Fibroblast of skin of left quadriceps (primary cell): ENCODE measurements around the gene PTPRN2.
"Not testable (repeated sequence)": the region's sequence is repeated elsewhere in the genome, so short reads cannot be mapped to it uniquely, and the experiment has no call there.

Source experiments
- DNase-seq, 2 experiments: peaks; one replicate each; pipeline ENCODE4 v3.0.0-alpha.2; 2013; ENCODE audit warnings: low read depth in 2 of 2

The PTPRN2 gene

GRCh38 chr7:157849726-157850125 lies 737.9 kb downstream of the PTPRN2 start:
- no peak for DNase-seq

- no peak for DNase-seq
These were observed 738.4 kb downstream of the PTPRN2 start for GRCh38 chr7:157849341-157849596.

GRCh38 chr7:157848508-157849340 lies 738.9 kb downstream of the PTPRN2 start:
- DNase-seq, result no peak

DNA sequence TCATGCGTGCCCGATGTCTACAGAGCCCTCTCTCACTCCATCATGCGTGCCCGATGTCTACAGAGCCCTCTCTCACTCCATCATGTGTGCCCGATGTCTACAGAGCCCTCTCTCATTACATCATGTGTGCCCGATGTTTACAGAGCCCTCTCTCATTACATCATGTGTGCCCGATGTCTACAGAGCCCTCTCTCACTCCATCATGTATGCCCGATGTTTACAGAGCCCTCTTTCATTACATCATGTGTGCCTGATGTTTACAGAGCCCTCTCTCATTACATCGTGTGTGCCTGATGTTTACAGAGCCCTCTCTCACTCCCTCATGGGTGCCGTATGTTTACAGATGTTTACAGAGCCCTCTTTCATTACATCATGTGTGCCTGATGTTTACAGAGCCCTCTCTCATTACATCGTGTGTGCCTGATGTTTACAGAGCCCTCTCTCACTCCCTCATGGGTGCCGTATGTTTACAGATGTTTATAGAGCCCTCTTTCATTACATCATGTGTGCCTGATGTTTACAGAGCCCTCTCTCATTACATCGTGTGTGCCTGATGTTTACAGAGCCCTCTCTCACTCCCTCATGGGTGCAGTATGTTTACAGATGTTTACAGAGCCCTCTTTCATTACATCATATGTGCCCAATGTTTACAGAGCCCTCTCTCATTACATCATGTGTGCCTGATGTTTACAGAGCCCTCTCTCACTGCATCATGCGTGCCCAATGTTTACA lies 739.7 kb downstream of the PTPRN2 start:
- not testable (repeated sequence) for DNase-seq

DNA sequence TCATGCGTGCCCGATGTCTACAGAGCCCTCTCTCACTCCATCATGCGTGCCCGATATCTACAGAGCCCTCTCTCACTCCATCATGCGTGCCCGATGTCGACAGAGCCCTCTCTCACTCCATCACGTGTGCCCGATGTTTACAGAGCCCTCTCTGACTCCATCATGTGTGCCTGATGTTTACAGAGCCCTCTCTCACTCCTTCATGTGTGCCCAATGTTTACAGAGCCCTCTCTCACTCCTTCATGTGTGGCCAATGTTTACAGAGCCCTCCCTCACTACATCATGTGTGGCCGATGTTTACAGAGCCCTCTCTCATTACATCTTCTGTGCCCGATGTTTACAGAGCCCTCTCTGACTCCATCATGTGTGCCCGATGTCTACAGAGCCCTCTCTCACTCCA lies 740.9 kb downstream of the PTPRN2 start:
- not testable (repeated sequence) for DNase-seq

DNA sequence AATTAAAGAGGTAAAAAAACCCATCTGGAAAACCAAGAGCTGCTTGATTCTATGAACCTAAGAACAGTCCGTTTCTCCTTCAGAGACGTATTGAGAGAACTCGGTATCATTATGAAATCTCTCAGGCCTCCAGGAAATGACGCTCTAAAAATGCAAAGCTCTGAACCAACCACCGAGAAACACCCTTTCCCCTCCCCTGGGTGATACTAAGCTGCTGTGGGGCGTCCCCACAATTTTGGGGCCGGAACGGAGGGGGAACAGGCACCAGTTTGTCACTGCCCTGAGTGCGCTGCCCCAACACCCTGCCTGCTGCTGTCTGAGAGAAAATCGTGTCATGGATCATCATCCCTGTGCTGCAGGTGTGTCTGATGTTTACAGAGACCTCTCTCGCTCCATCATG lies 741.4 kb downstream of the PTPRN2 start:
- DNase-seq, result no peak

DNA sequence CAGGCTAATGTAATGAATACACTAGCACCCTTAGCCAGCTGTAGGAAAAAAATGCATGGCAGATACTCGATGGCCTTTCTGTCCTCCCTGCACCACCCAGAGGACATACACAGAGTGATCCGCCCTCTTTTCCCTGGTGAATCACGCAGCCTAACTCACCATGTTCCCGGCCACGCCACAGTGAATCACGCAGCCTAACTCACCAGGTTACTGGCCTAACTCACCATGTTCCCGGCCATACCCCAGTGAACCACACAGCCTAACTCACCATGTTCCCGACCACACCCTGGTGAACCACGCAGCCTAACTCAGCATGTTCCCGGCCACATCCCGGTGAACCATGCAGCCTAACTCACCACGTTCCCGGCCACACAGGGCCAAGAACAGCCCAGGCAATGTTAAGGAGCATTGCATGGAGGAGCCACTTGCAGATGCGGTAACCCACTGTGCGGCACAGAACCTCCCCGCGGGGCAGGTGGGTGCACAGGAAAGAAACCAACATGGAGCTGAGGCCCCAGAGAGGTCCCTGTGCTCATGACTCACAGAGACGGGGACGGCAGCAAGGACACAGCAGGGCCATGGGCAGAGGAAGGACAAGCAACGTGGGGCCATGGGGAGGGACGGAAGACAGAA lies 742.3 kb downstream of the PTPRN2 start:
- no peak for DNase-seq

- DNase-seq, result no peak
These were observed 743.0 kb downstream of the PTPRN2 start for GRCh38 chr7:157844611-157845010.

DNA sequence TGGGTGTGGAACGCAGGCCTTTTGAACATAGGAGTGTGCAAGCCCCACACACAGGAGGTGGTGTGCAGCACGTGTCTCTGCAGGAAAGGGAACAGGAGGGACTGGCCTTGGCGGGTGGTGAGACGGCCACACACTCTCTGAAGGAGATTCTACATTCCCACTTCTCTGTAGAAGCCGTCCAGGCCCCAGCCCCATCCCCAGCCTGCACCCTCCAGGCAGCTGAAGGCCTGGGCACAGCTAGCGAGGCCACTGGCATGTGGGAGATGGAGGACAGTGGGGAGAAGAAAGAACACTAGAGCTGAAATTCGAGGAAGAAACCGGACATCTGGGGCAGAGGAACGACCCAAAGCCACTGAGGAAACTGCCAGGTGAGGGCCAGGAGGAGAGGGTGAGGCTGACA lies 743.5 kb downstream of the PTPRN2 start:
- DNase-seq, result no peak

- DNase-seq, result no peak
These were observed 744.1 kb downstream of the PTPRN2 start for GRCh38 chr7:157843336-157844140.

GRCh38 chr7:157841773-157842370 lies 745.8 kb downstream of the PTPRN2 start:
- DNase-seq, result no peak

GRCh38 chr7:157840914-157841772 lies 746.5 kb downstream of the PTPRN2 start:
- DNase-seq, result no peak

- DNase-seq, result no peak
These were observed 747.3 kb downstream of the PTPRN2 start for GRCh38 chr7:157840174-157840913.

GRCh38 chr7:157839672-157840167 lies 747.9 kb downstream of the PTPRN2 start:
- DNase-seq, result no peak

- DNase-seq, result no peak
These were observed 748.4 kb downstream of the PTPRN2 start for GRCh38 chr7:157839226-157839625.

GRCh38 chr7:157837561-157837960 lies 750.1 kb downstream of the PTPRN2 start:
- DNase-seq, result no peak

DNA sequence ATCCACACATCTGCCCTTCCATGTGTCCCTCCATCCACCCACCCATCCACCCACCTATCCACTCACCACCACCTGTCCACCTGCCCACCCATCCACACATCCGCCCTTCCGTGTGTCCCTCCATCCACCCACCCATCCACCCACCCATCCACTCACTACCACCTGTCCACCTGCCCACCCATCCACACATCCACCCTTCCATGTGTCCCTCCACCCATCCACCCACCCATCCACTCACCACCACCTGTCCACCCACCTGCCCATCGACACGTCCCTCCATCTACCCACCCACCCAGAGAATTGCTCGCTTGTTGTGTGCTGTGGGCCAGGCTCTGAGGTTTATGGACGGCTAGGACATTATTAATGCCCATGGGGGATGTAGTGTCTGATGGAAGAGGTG lies 750.6 kb downstream of the PTPRN2 start:
- DNase-seq, result no peak

DNA sequence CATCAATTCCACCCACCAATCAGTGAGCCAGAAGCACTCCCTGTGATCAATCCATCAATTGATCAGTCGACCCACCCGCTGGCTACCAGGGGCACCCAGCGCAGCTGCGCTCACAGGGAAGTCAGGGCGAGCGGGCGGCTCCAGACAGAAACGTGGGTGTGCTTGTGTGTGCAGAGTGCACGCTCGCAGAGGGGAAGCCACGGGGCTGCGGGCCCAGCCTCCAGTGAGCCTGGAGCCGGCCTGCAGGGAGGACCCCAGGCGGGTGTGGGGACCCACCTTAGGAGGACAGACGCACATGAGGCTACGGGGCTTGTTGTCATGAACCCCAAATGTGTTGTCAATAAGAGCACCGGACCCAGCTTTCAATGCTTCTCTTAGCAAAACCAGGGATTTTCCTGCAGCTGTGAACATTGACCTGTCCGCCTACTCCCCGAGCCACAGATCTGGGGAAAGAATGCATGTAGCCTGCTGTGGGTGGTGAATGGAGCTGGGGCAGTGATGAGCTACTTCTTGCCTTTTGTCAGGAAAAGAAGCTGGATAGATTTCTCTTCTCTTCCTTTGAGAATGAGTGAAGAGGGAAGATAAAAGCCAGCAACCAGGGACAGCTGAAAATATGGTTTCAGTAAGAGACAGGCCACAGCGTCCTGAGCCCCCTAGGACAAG lies 753.0 kb downstream of the PTPRN2 start:
- DNase-seq, result no peak

DNA sequence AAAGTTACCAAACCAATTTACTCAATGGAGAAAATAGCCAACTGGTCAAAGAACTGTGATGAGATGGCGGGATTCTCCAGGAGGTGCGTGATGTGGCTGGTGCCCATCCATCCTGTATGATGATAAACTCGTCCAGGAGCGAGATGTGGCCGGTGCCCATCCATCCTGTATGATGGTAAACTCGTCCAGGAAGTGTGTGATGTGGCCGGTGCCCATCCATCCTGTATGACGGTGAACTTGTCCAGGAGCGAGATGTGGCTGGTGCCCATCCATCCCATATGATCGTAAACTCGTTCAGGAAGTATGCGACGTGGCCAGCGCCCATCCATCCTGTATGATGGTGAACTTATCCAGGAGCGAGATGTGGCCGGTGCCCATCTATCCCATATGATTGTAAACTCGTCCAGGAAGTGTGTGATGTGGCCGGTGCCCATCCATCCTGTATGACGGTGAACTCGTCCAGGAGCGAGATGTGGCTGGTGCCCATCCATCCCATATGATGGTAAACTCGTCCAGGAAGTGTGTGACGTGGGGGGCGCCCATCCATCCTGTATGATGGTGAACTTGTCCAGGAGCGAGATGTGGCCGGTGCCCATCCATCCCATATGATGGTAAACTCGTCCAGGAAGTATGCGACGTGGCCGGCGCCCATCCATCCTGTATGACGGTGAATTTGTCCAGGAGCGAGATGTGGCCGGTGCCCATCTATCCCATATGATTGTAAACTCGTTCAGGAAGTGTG lies 754.6 kb downstream of the PTPRN2 start:
- no peak for DNase-seq
